HepG2 (cell line): Measurements from ENCODE around the gene PTPRD. TPM values are rescaled to one million over a fixed set of nuclear protein-coding genes. Genes with fewer than 3 reads are reported as not detected.

ENCODE experiments used
- ATAC-seq: fragments of 200-7000 bp; cut with Tn5 transposase; 3 replicates; pipeline ENCODE4 v1.9.1; 2020; ENCODE audit warnings: mild to moderate bottlenecking, moderate library complexity
- BruUV-seq: library from RNA; stranded (reverse); fragments of 400-500 nt; replicated peaks from 2 replicates; lab custom pipeline; 2021; lab: Mats Ljungman, UMichigan
- CTCF ChIA-PET: fragments of 300-600 bp; formaldehyde crosslinking; extraction: SDS; loops from one replicate; lab custom pipeline; 2021; ENCODE audit warnings: low total read pairs, inconsistent platforms, low intra/inter-chr PET ratio; lab: Yijun Ruan, JAX
- POLR2A ChIA-PET: fragments of 350-600 bp; sonication (Branson Sonifier 250); formaldehyde crosslinking; loops from one replicate; lab custom pipeline; 2020; ENCODE audit warnings: antibody characterized with exemption, inconsistent platforms; lab: Yijun Ruan, JAX
- DNase-seq: peaks from one replicate; pipeline ENCODE4 v3.0.0-alpha.2; 2015; ENCODE audit warnings: low spot score
- FAIRE-seq: peaks from 3 replicates; lab custom pipeline; 2011; peaks lifted over from hg19 to GRCh38; lab: Jason Lieb, UNC
- H2AFZ ChIP-seq: one replicate; pipeline ENCODE4 v1.6.1; 2011; ENCODE audit warnings: low read length, inconsistent platforms
- H3K27ac ChIP-seq: fragments of 300-600 bp; 3 replicates; pipeline ENCODE4 v1.8.0; 2011; ENCODE audit warnings: mixed run types, mild to moderate bottlenecking, mixed read lengths, low read length, inconsistent platforms; ENCODE audit not compliant: insufficient read depth; ENCODE audit errors: extremely low read length
- H3K27me3 ChIP-seq, 2 experiments: fragments of 200-600 bp in 1 of 2; 2 replicates in 1 of 2; 3 replicates in 1 of 2; pipeline versions ENCODE4 v1.6.0 to v1.8.0; 2011; ENCODE audit warnings: low read length in 2 of 2, mild to moderate bottlenecking in 2 of 2, moderate library complexity in 2 of 2, inconsistent platforms in 1 of 2; ENCODE audit not compliant: insufficient read depth in 2 of 2, control insufficient read depth in 1 of 2
- H3K36me3 ChIP-seq, 2 experiments: fragments of 200-600 bp in 1 of 2; replicated peaks in 1 of 2; 2 replicates in 1 of 2; 3 replicates in 1 of 2; pipeline versions ENCODE4 v1.5.1 to v1.8.0; 2011; ENCODE audit warnings: low read length in 2 of 2, inconsistent platforms in 1 of 2; ENCODE audit not compliant: insufficient read depth in 2 of 2, control insufficient read depth in 1 of 2
- H3K4me1 ChIP-seq: 2 replicates; pipeline ENCODE4 v1.5.1; 2012; ENCODE audit warnings: low read length, inconsistent platforms; ENCODE audit not compliant: insufficient read depth
- H3K4me2 ChIP-seq: 2 replicates; pipeline ENCODE4 v1.6.0; 2011; ENCODE audit warnings: low read depth, low read length, inconsistent platforms
- H3K4me3 ChIP-seq, 3 experiments: fragments of 200-600 bp in 1 of 3; sonication (generic), shearing (Covaris generic) in 1 of 3; replicated peaks in 1 of 3; 2 replicates each; pipeline ENCODE4 v1.5.1; 2011 to 2016; ENCODE audit warnings: low read length in 3 of 3, inconsistent platforms in 2 of 3, low read depth in 2 of 3, mild to moderate bottlenecking in 2 of 3, control low read depth in 1 of 3, mixed read lengths in 1 of 3; ENCODE audit not compliant: insufficient read depth in 1 of 3
- H3K79me2 ChIP-seq: one replicate; pipeline ENCODE4 v1.6.1; 2011; ENCODE audit warnings: low read length, inconsistent platforms; ENCODE audit not compliant: insufficient read depth
- H3K9ac ChIP-seq: 2 replicates; pipeline ENCODE4 v1.6.0; 2011; ENCODE audit warnings: mild to moderate bottlenecking, low read depth, low read length, inconsistent platforms; ENCODE audit not compliant: insufficient read depth
- H3K9me3 ChIP-seq: 2 replicates; pipeline ENCODE4 v1.5.1; 2012; ENCODE audit warnings: mild to moderate bottlenecking, low read length
- H4K20me1 ChIP-seq: 2 replicates; pipeline ENCODE4 v1.6.0; 2011; ENCODE audit warnings: inconsistent platforms, mild to moderate bottlenecking, low read length, moderate library complexity; ENCODE audit not compliant: insufficient read depth
- CBX5 ChIP-seq: sonication (generic); formaldehyde crosslinking; IDR thresholded peaks from 2 replicates; pipeline ENCODE4 v1.4.0; 2020; ENCODE audit warnings: missing genetic modification reagents, borderline replicate concordance
- FOXJ3 ChIP-seq: sonication (generic); formaldehyde crosslinking; IDR thresholded peaks from 2 replicates; pipeline ENCODE4 v1.4.0; 2020; ENCODE audit warnings: missing genetic modification reagents, mild to moderate bottlenecking, borderline replicate concordance
- GTF2F1 ChIP-seq: fragments of 150-350 bp; IDR thresholded peaks from 2 replicates; pipeline ENCODE4 v1.6.1; 2014; ENCODE audit warnings: low read length
- HINFP ChIP-seq: sonication (generic); formaldehyde crosslinking; IDR thresholded peaks from 2 replicates; pipeline ENCODE4 v1.4.0; 2020; ENCODE audit warnings: low read depth, mild to moderate bottlenecking, missing genetic modification reagents
- HMG20A ChIP-seq: IDR thresholded peaks from 2 replicates; pipeline ENCODE4 v1.6.1; 2016; ENCODE audit warnings: borderline replicate concordance
- IRX3 ChIP-seq: sonication (generic); formaldehyde crosslinking; IDR thresholded peaks from 2 replicates; pipeline ENCODE4 v1.8.1; 2023; ENCODE audit warnings: mild to moderate bottlenecking, low read depth, missing genetic modification reagents, borderline replicate concordance
- KDM5B ChIP-seq: sonication (generic); formaldehyde crosslinking; IDR thresholded peaks from 2 replicates; pipeline ENCODE4 v1.4.0; 2020; ENCODE audit warnings: missing genetic modification reagents, mild to moderate bottlenecking, borderline replicate concordance
- KLF11 ChIP-seq: IDR thresholded peaks from 2 replicates; pipeline ENCODE4 v1.6.1; 2016; ENCODE audit warnings: missing compliant biosample characterization
- NFE2L1 ChIP-seq: sonication (generic); formaldehyde crosslinking; IDR thresholded peaks from 2 replicates; pipeline ENCODE4 v1.4.0; 2020; ENCODE audit warnings: missing genetic modification reagents, mild to moderate bottlenecking, borderline replicate concordance
- SMARCE1 ChIP-seq: fragments of 450-650 bp; IDR thresholded peaks from 2 replicates; pipeline ENCODE4 v1.6.1; 2017; ENCODE audit warnings: borderline replicate concordance
- SMYD3 ChIP-seq: sonication (generic); formaldehyde crosslinking; IDR thresholded peaks from 2 replicates; pipeline ENCODE4 v1.8.1; 2023; ENCODE audit warnings: mild to moderate bottlenecking, missing genetic modification reagents
- SSRP1 ChIP-seq: IDR thresholded peaks from 2 replicates; pipeline ENCODE4 v1.6.1; 2016; ENCODE audit warnings: control low read depth
- TEAD2 ChIP-seq: sonication (generic); formaldehyde crosslinking; IDR thresholded peaks from 2 replicates; pipeline ENCODE4 v1.9.0; 2021; ENCODE audit warnings: missing genetic modification reagents
- THAP8 ChIP-seq: sonication (generic); formaldehyde crosslinking; IDR thresholded peaks from 2 replicates; pipeline ENCODE4 v1.5.1; 2020; ENCODE audit warnings: missing genetic modification reagents, mild to moderate bottlenecking, borderline replicate concordance
- ZNF44 ChIP-seq: sonication (generic); formaldehyde crosslinking; IDR thresholded peaks from 2 replicates; pipeline ENCODE4 v1.5.1; 2020; ENCODE audit warnings: mild to moderate bottlenecking, missing genetic modification reagents
- ZNF552 ChIP-seq: sonication (generic); formaldehyde crosslinking; IDR thresholded peaks from 2 replicates; pipeline ENCODE4 v1.9.0; 2022; ENCODE audit warnings: missing genetic modification reagents, mild to moderate bottlenecking, borderline replicate concordance
- ZNF569 ChIP-seq: sonication (generic); formaldehyde crosslinking; IDR thresholded peaks from 2 replicates; pipeline ENCODE4 v1.5.0; 2020; ENCODE audit warnings: mild to moderate bottlenecking, missing genetic modification reagents, moderate library complexity, borderline replicate concordance
- WGBS: methylation state at CpG from one replicate; pipeline ENCODE4 v1.1.6; 2017; ENCODE audit warnings: low lambda C conversion rate; 5-methylcytosine and 5-hydroxymethylcytosine counted together
- in situ Hi-C: cut with HindIII; loops from 2 replicates; pipeline ENCODE4 v1.10.0; 2017; ENCODE audit warnings: low pct_unique_long_range_greater_than_20kb; ENCODE audit not compliant: extremely low pct_ligation_motif_present
- intact Hi-C: fragments of 100-400 bp; cut with micrococcal nuclease; formaldehyde crosslinking; loops from one replicate; pipeline ENCODE4 v1.10.0; 2022; ENCODE audit not compliant: unreplicated experiment
- polyA plus RNA-seq, 8 experiments: library from polyadenylated mRNA; depleted of rRNA in 3 of 8; stranded (reverse) in 7 of 8; unstranded in 1 of 8; fragments of >200 nt; fragmentation: Illumina TruSeq in 4 of 8; extraction: Trizol in 4 of 8; gene quantifications; 2 replicates each; pipeline versions ENCODE4 v1.2.1 to v1.2.3, GENCODE V29; 2011 to 2016; ENCODE audit warnings: low read depth in 4 of 8, missing spikeins in 1 of 8, mixed read lengths in 1 of 8; ENCODE audit not compliant: insufficient read depth in 1 of 8
- total RNA-seq, 5 experiments: library from RNA; depleted of rRNA; stranded (reverse); fragments of >200 nt; fragmentation: Illumina TruSeq; extraction: Trizol; gene quantifications; 2 replicates each; pipeline ENCODE4 v1.2.3, GENCODE V29; 2016; ENCODE audit warnings: low read depth in 1 of 5
- TF ChIP-seq, protein P1 (sequence below): sonication (generic); formaldehyde crosslinking; IDR thresholded peaks from 2 replicates; pipeline ENCODE4 v1.5.0; 2020; ENCODE audit warnings: mild to moderate bottlenecking, missing genetic modification reagents
- TF ChIP-seq, protein P2 (sequence below): IDR thresholded peaks from 2 replicates; pipeline ENCODE4 v1.6.1; 2016; ENCODE audit warnings: control low read depth
- TF ChIP-seq, protein P3 (sequence below): IDR thresholded peaks from 2 replicates; pipeline ENCODE4 v1.6.1; 2016; ENCODE audit warnings: missing compliant biosample characterization, missing genetic modification reagents, borderline replicate concordance

Gene PTPRD
- total and polyA plus RNA-seq, 2 of the 13 experiments (the other 11 are each of a cell fraction or from before 2014, with no cell fraction given), result 0.05 TPM; not detected in 1

- TF ChIP-seq ZNF44 (CRISPR knock-in tag) (no peak), KLF11 (no peak), SMYD3 (CRISPR knock-in tag) (no peak), SMARCE1 (no peak), TEAD2 (CRISPR knock-in tag) (no peak), NFE2L1 (CRISPR knock-in tag) (no peak), HINFP (no peak), KDM5B (CRISPR knock-in tag) (no peak), ZNF552 (CRISPR knock-in tag) (no peak), HMG20A (CRISPR knock-in tag) (no peak)
- TF ChIP-seq, protein P1, sequence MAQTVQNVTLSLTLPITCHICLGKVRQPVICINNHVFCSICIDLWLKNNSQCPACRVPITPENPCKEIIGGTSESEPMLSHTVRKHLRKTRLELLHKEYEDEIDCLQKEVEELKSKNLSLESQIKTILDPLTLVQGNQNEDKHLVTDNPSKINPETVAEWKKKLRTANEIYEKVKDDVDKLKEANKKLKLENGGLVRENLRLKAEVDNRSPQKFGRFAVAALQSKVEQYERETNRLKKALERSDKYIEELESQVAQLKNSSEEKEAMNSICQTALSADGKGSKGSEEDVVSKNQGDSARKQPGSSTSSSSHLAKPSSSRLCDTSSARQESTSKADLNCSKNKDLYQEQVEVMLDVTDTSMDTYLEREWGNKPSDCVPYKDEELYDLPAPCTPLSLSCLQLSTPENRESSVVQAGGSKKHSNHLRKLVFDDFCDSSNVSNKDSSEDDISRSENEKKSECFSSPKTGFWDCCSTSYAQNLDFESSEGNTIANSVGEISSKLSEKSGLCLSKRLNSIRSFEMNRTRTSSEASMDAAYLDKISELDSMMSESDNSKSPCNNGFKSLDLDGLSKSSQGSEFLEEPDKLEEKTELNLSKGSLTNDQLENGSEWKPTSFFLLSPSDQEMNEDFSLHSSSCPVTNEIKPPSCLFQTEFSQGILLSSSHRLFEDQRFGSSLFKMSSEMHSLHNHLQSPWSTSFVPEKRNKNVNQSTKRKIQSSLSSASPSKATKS, result no peak
Measured at GRCh38 chr9:8703904-8704303, 1908.9 kb downstream of the PTPRD start (continued).

DNA sequence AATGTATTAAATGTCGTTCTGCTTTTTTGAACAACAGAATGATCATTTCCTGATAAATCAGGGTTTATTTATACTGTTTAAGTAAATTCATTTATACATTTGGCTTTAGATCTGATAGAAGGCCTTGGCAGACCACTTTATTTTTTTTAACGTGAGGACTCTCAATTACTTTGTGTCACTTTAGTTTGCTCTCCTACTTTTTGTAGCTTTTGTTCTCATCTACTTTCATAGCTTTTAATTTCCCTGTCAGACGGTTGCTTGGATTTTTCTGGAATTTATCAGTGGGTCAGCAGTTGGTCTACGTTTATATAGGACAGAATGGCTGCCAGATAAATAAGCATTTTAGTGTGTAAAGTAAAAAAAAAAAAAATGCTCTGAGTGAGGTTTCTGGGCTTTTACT lies 1910.9 kb downstream of the PTPRD start:
- Histone ChIP-seq H3K9ac (no peak overlapping the region), H3K4me1 (no peaks in the 10 kb centered on the region), H3K27me3 (no peaks in the 10 kb centered on the region), H3K79me2 (no peaks in the 10 kb centered on the region), H3K9me3 (no peaks in the 10 kb centered on the region), H3K27ac (no peak overlapping the region), H3K4me3 (no peak overlapping the region), H4K20me1 (no peaks in the 10 kb centered on the region), H2AFZ (no peak overlapping the region), H3K4me2 (no peak overlapping the region), H3K36me3 (no peaks in the 10 kb centered on the region)
- ATAC-seq (no peak), FAIRE-seq (no peak), DNase-seq (no peak)
- no TSS peak for BruUV-seq
- 13% methylated on average over 4 of the region's 4 CpGs for WGBS
- ChIA-PET CTCF (no interaction called here), POLR2A (no interaction called here)
- intact Hi-C loops (no loop called here), in situ Hi-C loops (no loop called here)
- TF ChIP-seq, protein P2, sequence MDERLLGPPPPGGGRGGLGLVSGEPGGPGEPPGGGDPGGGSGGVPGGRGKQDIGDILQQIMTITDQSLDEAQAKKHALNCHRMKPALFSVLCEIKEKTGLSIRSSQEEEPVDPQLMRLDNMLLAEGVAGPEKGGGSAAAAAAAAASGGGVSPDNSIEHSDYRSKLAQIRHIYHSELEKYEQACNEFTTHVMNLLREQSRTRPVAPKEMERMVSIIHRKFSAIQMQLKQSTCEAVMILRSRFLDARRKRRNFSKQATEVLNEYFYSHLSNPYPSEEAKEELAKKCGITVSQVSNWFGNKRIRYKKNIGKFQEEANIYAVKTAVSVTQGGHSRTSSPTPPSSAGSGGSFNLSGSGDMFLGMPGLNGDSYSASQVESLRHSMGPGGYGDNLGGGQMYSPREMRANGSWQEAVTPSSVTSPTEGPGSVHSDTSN, result no peak
- TF ChIP-seq FOXJ3 (CRISPR knock-in tag) (no peak), IRX3 (CRISPR knock-in tag) (no peak), THAP8 (no peak), GTF2F1 (no peak), ZNF569 (CRISPR knock-in tag) (no peak), CBX5 (CRISPR knock-in tag) (no peak), SSRP1 (CRISPR knock-in tag) (no peak)
- TF ChIP-seq, protein P3, sequence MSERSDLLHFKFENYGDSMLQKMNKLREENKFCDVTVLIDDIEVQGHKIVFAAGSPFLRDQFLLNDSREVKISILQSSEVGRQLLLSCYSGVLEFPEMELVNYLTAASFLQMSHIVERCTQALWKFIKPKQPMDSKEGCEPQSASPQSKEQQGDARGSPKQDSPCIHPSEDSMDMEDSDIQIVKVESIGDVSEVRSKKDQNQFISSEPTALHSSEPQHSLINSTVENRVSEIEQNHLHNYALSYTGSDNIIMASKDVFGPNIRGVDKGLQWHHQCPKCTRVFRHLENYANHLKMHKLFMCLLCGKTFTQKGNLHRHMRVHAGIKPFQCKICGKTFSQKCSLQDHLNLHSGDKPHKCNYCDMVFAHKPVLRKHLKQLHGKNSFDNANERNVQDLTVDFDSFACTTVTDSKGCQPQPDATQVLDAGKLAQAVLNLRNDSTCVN (CRISPR knock-in tag), result no peak
